ENCODE measurements around the gene FGD2. TPM values are rescaled to one million over a fixed set of nuclear protein-coding genes. Genes with fewer than 3 reads are reported as not detected.
A peak's percentile ranks its signal among the peaks of the same experiment; 100 is the strongest.

Gene FGD2
- total RNA-seq, 1 donor from 2014 or later, result not detected

DNA sequence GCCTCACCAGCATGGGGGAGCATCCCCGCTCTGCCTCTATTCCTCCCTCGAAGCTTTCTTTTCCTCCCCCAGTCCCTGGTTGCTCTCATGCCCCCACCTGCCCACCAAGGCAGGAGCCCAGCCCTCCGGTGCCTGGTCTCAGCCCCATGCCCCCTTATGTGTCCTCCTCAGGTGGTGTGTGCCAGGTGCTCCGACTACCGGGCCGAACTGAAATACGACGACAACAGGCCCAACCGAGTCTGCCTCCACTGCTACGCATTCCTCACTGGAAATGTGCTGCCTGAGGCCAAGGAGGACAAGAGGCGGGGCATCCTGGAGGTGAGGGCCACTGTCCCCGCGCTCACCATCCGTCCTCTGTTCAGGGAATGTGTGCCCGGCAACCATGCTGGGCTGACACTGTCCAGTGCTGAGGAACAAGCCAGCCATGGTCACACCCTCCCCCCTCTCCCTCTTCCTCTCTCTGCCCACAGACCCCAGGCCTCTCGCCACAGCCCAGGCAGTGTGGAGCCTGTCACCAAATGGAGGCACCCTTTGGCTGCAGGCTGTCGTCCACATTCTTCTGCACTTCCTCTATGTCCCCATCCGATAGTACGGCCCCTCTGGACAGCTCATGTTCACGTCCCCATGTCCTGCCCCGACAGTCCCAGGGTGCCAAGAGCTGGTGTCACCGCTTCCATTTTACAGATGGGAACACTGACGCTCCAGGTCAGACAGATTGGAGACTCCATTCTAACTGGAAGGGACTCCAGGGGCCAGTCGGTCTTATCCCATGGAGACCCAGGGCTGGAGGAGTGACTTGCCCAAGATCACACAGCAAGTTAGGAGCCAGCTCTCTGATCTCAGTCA lies 20.4 kb downstream of the FGD2 start:
- Mint-ChIP-seq H3K27me3 (ENCODE audit: low read depth) (no peaks in the 10 kb centered on the region), H3K4me3 (ENCODE audit: unreplicated experiment) (no peak overlapping the region), H3K27ac (ENCODE audit: unreplicated experiment) (no peak overlapping the region)

GRCh38 chr6:37027036-37027720 lies 21.7 kb downstream of the FGD2 start:
- no peak for DNase-seq (ENCODE audit: low spot score)
- H3K27ac Mint-ChIP-seq (ENCODE audit: unreplicated experiment), result no peak overlapping the region
- H3K36me3 Mint-ChIP-seq (ENCODE audit: low read depth), result peaks cover 2% of the 10 kb centered on the region
- no peaks in the 10 kb centered on the region for H3K27me3 Mint-ChIP-seq (ENCODE audit: low read depth)
- H3K4me3 Mint-ChIP-seq (ENCODE audit: unreplicated experiment), result no peak overlapping the region
- TF ChIP-seq, protein P1, sequence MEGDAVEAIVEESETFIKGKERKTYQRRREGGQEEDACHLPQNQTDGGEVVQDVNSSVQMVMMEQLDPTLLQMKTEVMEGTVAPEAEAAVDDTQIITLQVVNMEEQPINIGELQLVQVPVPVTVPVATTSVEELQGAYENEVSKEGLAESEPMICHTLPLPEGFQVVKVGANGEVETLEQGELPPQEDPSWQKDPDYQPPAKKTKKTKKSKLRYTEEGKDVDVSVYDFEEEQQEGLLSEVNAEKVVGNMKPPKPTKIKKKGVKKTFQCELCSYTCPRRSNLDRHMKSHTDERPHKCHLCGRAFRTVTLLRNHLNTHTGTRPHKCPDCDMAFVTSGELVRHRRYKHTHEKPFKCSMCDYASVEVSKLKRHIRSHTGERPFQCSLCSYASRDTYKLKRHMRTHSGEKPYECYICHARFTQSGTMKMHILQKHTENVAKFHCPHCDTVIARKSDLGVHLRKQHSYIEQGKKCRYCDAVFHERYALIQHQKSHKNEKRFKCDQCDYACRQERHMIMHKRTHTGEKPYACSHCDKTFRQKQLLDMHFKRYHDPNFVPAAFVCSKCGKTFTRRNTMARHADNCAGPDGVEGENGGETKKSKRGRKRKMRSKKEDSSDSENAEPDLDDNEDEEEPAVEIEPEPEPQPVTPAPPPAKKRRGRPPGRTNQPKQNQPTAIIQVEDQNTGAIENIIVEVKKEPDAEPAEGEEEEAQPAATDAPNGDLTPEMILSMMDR (IDR thresholded peaks at IDR 0.05), result no peak
- H3K4me1 Mint-ChIP-seq (ENCODE audit: low read depth), result peaks cover 9% of the 10 kb centered on the region
- H3K9me3 Mint-ChIP-seq (ENCODE audit: low read depth), result peaks cover 4% of the 10 kb centered on the region

More for the DNA sequence above, 20.4 kb downstream of the FGD2 start:
- TF ChIP-seq, protein P1 (IDR thresholded peaks at IDR 0.05), result no peak
- H3K36me3 Mint-ChIP-seq (ENCODE audit: low read depth), result peaks cover 2% of the 10 kb centered on the region
- H3K4me1 Mint-ChIP-seq (ENCODE audit: low read depth), result peaks cover 13% of the 10 kb centered on the region
- peaks cover 4% of the 10 kb centered on the region for H3K9me3 Mint-ChIP-seq (ENCODE audit: low read depth)
- DNase-seq (ENCODE audit: low spot score), result no peak

DNA sequence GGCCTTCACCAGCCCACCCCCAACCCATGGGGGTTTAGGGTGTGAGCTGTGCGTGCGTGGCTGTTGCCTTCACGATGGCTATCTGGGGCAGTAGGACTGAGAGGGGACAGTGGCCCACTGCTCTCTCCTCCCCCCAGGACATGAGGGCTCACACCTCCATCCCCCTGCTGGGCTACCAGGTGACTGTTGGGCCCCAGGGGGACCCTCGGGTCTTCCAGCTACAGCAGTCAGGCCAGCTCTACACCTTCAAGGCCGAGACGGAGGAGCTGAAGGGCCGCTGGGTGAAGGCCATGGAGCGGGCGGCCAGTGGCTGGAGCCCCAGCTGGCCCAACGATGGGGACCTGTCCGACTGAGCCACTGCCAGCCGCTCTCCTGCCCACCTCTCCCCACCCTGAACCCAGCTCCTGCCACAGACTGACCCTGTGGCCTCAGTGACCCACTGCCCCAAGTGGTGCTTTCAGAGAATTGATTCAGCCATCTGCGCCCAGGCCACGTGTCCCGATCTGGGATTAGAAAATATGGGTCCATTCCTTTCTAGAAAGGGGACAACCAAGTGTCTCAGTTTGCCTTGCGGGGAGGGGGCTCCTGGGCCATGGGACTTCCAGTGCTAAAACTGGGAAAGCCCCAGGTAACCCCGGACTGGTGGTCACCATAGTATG lies 22.5 kb downstream of the FGD2 start:
- no peak overlapping the region for H3K4me3 Mint-ChIP-seq (ENCODE audit: unreplicated experiment)
- DNase-seq (ENCODE audit: low spot score), result no peak
- H3K9me3 Mint-ChIP-seq (ENCODE audit: low read depth), result peaks cover 4% of the 10 kb centered on the region
- H3K27ac Mint-ChIP-seq (ENCODE audit: unreplicated experiment), result no peak overlapping the region
- H3K27me3 Mint-ChIP-seq (ENCODE audit: low read depth), result no peaks in the 10 kb centered on the region
- TF ChIP-seq, protein P1 (IDR thresholded peaks at IDR 0.05), result no peak
- H3K36me3 Mint-ChIP-seq (ENCODE audit: low read depth), result peaks cover 2% of the 10 kb centered on the region
- peaks cover 9% of the 10 kb centered on the region for H3K4me1 Mint-ChIP-seq (ENCODE audit: low read depth)

DNA sequence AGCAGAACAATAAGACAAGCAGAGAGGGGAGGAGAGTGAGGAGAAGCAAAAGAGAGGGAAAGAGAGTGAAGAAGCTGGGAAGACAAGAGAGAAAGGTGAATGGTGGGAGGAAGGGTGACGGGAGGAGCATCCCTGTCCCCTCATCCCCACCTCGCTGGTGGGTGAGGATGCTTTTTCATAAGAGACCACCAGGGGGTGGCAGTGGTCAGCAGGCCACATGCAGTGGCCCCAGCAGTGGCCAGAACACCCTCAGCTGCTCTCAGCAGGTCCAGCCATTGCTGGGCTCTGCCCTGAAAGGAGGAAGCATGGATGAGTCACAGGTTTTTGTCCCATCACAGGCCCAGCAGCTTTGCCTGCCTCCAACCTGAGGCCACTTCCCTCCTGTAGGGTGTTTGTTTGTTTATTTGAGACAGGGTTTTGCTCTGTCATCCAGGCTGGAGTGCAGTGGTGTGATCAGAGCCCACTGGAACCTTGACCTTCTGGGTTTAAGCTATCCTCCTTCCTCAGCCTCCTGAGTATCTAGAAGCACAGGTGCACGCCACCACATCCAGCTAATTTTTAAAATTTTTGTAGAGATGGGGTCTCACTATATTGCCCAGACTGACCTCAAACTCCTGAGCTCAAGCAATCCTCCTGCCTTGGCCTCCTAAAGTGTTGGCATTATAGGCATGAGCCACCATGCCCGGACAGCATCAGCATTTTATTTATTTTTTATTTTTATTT lies 24.0 kb downstream of the FGD2 start:
- no peak overlapping the region for H3K4me3 Mint-ChIP-seq (ENCODE audit: unreplicated experiment)
- TF ChIP-seq, protein P1 (IDR thresholded peaks at IDR 0.05), result peak; percentile 84
- H3K27me3 Mint-ChIP-seq (ENCODE audit: low read depth), result no peaks in the 10 kb centered on the region
- peaks cover 2% of the 10 kb centered on the region for H3K36me3 Mint-ChIP-seq (ENCODE audit: low read depth)
- no peak overlapping the region for H3K27ac Mint-ChIP-seq (ENCODE audit: unreplicated experiment)
- DNase-seq (ENCODE audit: low spot score), result no peak
- peaks cover 7% of the 10 kb centered on the region for H3K4me1 Mint-ChIP-seq (ENCODE audit: low read depth)
- peaks cover 4% of the 10 kb centered on the region for H3K9me3 Mint-ChIP-seq (ENCODE audit: low read depth)

Data from chondrocyte (in vitro differentiated cells).